GM12892 (cell line): Measurements from ENCODE around the gene INSYN2A.

ENCODE experiments used
- DNase-seq: peaks from one replicate; pipeline ENCODE4 v3.0.0; 2011; ENCODE audit not compliant: insufficient read length
- FAIRE-seq: peaks from 2 replicates; lab custom pipeline; 2011; peaks lifted over from hg19 to GRCh38; lab: Jason Lieb, UNC
- POLR2A ChIP-seq: IDR thresholded peaks from 2 replicates; pipeline ENCODE4 v1.6.1; 2011; ENCODE audit warnings: low read depth, low read length, control low read depth
- POLR2AphosphoS5 ChIP-seq: IDR thresholded peaks from 2 replicates; pipeline ENCODE4 v1.6.1; 2011; ENCODE audit warnings: low read depth, low read length, control low read depth
- TAF1 ChIP-seq: IDR thresholded peaks from 2 replicates; pipeline ENCODE4 v1.6.1; 2011; ENCODE audit warnings: low read depth, mild to moderate bottlenecking, control low read depth, low read length, borderline replicate concordance

INSYN2A gene

DNA sequence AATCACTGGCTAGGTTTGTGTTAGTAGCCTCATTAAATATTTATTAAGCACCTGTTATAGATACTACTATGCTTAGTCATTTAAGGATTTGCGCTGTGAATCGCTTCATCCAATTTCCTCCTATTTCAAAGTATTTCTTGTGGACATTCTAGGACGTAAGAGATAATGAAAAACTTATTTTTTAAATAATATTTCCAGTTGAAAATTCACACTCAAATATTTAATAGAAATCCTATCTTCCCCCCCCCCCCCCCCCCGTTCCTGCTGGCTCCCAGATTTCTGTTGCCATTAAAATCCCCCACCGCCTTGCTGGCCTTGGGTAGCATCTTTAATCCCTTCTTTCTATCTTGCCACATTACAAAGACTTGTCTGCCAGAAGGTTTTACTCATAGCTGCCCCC is 6.0 kb downstream of the INSYN2A start:
- DNase-seq (no peak), FAIRE-seq (no peak)
- TF ChIP-seq TAF1 (no peak), POLR2AphosphoS5 (no peak), POLR2A (no peak)

DNA sequence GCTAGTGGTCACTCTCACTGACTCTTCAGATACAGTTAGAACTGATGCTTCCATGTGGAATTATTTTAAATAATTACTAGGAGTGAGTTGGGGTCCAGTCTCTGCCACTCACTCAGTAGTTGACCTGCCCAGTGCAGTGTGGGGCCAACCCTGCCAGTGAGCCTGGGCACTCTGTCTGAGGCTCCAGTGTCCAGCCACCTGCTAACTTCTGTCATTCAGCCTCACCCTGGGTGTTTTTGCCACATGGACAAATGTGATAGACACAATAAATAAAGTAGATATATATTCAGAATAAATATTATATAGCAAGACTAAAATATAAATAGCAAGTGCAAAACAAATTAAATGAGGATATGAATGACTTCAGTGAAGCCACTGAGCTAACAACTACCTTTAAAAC is 7.2 kb downstream of the INSYN2A start:
- FAIRE-seq: no peak

DNA sequence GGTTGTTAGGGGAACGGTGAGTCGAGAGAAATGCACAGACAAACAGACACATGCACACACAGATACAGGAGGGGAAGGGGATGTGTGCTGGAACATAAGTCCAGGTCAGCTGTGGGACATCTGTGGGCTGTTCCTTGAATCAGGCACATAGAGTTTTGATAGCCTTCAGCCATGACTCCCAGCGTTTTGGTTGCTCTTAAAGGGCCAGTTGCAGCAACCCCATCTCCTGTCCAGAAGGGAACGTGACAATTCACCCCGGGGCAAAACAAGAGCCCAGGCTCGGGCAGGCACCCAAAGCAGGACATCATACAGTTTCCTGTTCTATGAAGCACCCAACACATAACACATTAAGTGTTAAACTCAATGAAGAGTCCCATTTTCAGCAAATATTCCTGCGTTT is 9.6 kb downstream of the INSYN2A start:
- no peak for DNase-seq
- no peak for FAIRE-seq
- TF ChIP-seq POLR2A: no peak
- no peak for TF ChIP-seq POLR2AphosphoS5
- TF ChIP-seq TAF1: no peak

More for the DNA sequence above, 7.2 kb downstream of the INSYN2A start:
- TF ChIP-seq POLR2AphosphoS5: no peak
- TF ChIP-seq TAF1: no peak
- no peak for TF ChIP-seq POLR2A
- DNase-seq: no peak

DNA sequence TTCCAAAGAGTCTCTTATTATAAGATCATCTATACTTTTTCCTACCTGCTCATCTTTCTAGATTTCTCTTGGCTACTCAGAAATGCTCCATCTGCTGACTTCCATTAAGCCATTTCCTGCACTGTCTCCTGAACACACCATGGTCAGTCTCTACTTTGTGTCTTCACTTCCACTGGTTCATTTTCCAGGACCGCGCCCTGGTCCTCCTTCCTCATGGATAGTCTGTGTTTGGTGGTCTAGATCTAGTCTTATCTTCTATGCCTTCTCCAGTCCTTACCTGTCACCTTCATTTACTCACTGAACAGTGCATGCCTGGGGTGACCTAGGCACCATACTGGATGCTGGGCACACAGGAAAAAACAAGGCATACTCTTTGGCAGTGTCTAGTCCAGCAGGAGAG is 11.8 kb downstream of the INSYN2A start:
- no peak for TF ChIP-seq POLR2A
- TF ChIP-seq TAF1: no peak
- TF ChIP-seq POLR2AphosphoS5: no peak
- FAIRE-seq (no peak), DNase-seq (no peak)

DNA sequence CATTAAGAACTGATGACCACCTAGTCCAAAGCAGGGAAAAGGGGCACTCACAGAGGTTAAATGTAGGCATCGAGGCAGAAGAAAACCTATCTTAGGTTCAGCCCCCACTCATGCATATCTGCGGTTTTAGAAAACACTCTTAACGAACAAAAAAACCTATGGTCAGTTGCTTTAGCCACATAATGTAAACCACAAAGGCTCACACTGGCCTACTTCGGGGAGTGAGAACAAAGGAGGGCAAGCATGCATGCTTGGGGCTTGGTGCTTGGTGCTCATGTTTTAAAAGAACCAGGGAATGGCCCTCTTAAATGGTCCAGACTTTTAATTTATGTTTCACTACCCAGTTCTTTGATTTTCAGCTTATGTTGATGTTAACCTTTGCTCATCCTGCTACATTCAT is 14.2 kb downstream of the INSYN2A start:
- no peak for TF ChIP-seq POLR2AphosphoS5
- no peak for TF ChIP-seq TAF1
- no peak for TF ChIP-seq POLR2A
- FAIRE-seq (no peak), DNase-seq (no peak)

DNA sequence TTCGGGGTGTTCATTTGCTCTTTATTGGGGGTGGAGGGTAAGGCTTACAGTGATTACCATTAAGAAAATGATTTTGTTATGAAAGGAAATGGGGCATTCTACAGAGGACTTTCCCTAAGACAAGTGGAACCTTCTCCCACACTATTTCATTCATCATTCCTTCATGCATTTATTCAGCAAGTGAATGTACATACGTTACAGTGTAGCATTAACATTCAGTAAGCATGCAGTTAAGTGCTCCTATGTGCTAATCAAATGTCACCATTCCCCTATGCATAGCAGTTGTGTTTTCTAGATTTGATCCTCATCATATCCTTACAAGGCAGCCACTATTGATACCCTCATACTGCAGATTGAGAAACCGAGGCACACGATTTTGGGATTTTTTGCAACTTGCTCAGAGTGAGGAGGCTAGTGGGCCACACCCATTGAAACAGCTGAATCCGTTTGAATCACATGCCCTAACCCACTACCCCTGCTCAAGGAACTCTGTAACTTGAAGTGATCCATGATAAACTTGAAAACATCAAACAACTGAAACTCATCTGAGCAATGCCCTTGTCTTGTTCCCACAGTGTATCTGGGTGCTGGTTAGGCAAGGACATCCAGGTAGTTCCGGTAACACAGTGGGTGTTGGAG is 16.7 kb downstream of the INSYN2A start:
- DNase-seq: no peak
- TF ChIP-seq TAF1: no peak
- FAIRE-seq: no peak

DNA sequence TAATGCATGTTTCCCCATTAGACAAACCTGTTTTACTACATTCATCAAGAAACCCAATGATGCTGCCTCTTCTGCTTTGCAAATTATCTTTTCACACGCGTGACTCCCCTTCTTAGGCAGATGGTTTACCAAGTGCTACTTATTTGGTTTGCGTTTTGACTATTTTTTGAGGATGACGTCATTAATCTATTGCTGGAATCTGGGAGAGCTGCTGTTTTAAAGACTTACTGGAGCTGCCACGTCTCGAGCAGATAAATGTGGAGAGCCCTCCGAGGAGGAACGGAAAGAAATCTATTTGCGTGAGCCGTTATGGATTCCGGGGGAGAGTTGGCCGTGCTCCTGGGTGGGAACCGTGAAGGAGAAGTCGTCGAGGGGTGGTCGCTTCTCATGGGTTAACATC is 19.7 kb downstream of the INSYN2A start:
- DNase-seq (no peak), FAIRE-seq (no peak)
- no peak for TF ChIP-seq POLR2AphosphoS5
- no peak for TF ChIP-seq POLR2A
- no peak for TF ChIP-seq TAF1

DNA sequence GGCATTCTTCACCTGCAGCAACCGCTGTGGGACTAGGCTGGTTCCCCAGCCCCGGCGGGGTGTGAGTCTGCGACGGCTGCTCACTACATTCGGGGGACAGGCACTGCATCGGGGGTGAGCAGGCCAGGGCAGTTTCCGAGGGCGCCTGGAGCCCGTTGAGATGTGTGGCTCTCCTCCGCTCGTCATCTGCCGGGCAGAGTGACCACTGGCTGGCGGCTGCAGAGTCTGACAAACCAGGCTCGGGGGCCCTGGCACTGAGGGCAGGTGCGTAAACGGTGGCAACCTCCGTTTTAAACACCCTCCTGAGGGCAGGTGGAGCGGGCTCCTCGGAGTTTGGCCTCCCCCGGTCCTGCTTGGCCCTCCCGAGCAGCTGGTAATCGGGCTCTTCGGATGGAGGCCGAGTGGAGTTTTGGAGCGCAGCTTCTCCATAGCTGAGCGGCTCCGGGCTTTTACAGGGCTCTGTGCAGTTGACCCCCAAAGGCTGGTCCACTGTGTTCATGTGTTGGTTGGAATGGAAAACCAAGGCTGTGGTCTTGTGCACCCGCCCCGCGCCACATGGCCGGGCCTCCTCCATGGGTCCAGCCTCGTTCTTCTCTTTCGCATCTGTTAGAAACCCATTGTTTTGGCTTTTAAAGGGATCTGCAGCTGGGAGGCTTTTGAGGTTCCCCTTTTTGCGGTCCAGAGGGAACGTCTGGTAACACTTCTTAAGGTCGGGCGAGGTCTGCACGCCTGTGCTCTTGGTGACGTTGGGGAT is 20.9 kb downstream of the INSYN2A start:
- FAIRE-seq (no peak), DNase-seq (no peak)
- TF ChIP-seq POLR2A (no peak), TAF1 (no peak), POLR2AphosphoS5 (no peak)

DNA sequence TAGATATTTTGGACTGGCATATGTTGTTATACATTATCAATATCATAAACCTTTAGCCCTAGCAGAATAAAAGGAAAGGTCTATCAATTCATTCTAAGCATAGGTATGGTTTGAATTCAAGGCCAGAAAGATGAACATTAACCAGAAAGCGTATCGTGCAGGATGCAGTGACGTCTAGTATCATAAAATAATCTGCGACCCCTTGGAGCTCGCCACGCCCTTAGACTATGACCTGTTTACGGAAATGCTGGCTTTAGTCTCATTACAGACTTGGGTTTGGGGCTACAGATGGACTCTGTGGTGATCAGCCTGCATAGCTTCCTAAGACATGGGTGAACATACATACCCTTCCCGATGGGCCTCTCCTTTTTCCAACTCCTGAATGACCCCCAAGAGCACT is 21.5 kb downstream of the INSYN2A start:
- TF ChIP-seq POLR2A: no peak
- no peak for TF ChIP-seq TAF1
- no peak for TF ChIP-seq POLR2AphosphoS5
- DNase-seq (no peak), FAIRE-seq (no peak)

DNA sequence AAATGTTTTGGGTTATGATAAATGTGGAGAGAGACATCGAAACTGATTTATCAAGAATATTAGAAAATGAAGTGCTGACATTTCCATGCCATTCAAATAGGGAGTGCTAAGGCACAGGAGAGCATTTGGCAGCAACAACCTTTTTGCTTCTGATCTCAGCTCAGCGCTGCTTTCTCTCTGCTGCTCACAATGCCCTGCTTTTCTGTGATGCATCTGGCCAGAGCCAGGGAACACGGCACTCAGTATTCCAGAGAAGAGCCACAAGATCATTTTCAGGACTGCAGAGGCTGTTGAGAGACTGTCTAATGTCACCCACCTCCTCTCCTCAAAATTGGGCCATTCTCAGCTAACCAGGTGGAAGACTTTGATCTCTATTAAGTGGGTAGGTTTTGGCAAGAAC is 28.1 kb downstream of the INSYN2A start:
- TF ChIP-seq POLR2AphosphoS5 (no peak), POLR2A (no peak), TAF1 (no peak)
- no peak for FAIRE-seq
- no peak for DNase-seq

DNA sequence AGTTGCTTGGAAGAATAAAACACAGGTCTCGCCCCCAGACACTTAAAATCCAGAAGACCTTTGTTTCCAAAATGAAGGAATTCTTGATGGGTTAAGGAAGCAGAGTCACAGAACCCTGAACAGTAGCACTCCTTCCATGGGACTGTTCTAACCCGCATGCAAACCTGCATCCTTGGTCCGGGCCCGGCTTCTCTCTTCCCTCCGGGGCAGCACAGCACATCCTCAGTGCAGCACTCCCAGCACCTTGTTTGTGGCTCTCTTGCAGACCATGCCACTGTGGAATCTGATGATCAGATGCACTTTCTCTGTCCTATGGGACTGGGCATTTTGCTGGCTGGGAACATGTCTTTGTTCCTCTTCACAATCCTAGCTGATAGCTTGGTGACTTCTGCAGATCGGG is 33.5 kb downstream of the INSYN2A start:
- FAIRE-seq (no peak), DNase-seq (no peak)
- TF ChIP-seq POLR2A (no peak), TAF1 (no peak), POLR2AphosphoS5 (no peak)

DNA sequence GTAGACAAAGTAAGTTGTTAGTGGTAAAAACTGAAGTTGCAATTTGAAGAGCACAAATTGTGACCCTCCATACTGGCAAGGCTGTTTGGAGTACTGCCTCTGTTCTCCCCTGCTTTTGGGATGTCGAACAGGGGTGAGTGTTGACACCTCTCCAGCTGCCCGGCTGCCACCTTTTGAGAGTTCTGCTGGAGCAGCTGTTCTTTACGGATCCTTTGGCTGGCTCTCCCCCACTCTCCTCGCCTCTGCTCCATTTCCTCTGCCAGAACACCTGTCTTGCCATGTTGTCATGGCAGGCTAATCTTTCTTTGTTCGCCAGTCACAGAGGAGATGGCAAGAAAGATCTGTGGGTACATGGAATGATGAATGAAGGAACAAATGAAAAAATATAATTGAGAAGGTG is 34.9 kb downstream of the INSYN2A start:
- TF ChIP-seq POLR2AphosphoS5: no peak
- no peak for TF ChIP-seq TAF1
- TF ChIP-seq POLR2A: no peak
- no peak for FAIRE-seq
- DNase-seq: no peak
